Medulla oblongata (tissue), 1 donor: ENCODE data around the gene SPATA21.
A peak's percentile ranks its signal among the peaks of the same experiment; 100 is the strongest.
"Not testable (repeated sequence)": the region's sequence is repeated elsewhere in the genome, so short reads cannot be mapped to it uniquely, and the experiment has no call there.

Source experiments
- DNase-seq: peaks from one replicate; pipeline ENCODE4 v3.0.0-alpha.2; 2015; ENCODE audit errors: extremely low spot score

Gene SPATA21

GRCh38 chr1:16436946-16437474 lies at the start of gene SPATA21:
SPATA21 (minus strand) TSS chr1:16437424; CDS start chr1:16431371, 6,053 bp downstream.
- DNase-seq = no peak

- DNase-seq = not testable (repeated sequence)
Measured at GRCh38 chr1:16487011-16487410, 49.8 kb upstream of the SPATA21 start.

GRCh38 chr1:16486316-16486715 lies 49.1 kb upstream of the SPATA21 start:
- DNase-seq = not testable (repeated sequence)

- no peak for DNase-seq
Measured at GRCh38 chr1:16484931-16485330, 47.7 kb upstream of the SPATA21 start.

DNA sequence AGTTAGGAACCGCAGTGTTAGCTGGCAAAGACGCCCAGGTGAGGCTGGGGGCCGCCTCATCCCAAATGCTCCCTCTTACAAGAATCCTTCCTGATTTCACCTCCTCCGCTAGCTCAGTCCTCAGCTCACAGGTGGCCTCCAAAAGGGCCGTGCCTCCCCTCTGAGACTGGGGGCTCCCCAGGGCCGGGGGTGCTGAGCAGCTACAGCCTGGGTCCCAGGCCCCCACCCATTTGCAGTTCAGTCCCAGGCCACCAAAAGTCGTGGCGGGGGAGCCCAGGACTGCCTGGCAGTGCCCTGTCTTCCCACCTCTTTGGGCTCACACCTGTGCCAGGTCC lies 47.2 kb upstream of the SPATA21 start:
- no peak for DNase-seq

DNA sequence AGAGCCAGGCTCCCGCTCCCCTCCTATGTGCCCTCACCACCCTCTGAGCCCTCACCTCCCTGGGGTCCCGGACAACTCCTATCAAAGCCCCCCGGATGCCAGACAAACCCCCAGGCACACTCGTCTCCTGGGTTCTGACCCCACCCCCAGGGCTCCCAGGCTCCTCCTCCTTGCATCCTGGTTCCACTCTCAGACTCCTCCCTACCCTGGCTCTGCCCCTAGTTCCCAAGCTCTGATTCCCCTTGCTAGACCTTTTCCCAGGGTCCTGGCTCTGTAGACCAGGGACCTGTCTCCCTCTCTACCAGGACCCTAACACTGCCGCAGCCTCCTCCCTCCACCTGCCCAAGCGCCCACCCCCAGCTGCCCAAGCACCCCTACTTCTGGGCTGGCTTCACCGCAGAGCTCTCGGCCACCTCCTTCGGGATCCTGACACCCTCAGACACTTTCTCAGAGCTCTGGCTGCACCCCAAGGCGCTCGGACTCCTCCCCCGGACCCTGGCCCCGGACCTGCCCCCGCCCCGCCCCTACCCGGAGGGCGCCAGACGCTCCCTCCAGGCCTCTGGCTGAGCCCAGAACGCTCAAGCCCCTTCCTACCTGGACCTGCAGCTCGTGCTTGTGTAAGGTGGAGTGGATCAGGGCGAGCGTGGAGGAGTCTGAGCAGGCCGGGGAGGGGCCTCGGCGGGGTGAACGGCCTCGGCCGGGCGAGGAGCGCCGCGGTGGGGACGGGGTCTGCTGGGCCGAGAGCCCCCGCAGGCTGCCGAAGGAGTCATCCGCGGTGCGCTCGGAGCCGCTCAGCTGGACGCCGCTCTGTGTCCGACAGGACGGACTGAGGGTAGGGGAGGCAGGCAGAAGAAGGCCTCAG lies 46.6 kb upstream of the SPATA21 start:
- not testable (repeated sequence) for DNase-seq

GRCh38 chr1:16483146-16483545 lies 45.9 kb upstream of the SPATA21 start:
- not testable (repeated sequence) for DNase-seq

GRCh38 chr1:16478091-16478490 lies 40.9 kb upstream of the SPATA21 start:
- DNase-seq = no peak

DNA sequence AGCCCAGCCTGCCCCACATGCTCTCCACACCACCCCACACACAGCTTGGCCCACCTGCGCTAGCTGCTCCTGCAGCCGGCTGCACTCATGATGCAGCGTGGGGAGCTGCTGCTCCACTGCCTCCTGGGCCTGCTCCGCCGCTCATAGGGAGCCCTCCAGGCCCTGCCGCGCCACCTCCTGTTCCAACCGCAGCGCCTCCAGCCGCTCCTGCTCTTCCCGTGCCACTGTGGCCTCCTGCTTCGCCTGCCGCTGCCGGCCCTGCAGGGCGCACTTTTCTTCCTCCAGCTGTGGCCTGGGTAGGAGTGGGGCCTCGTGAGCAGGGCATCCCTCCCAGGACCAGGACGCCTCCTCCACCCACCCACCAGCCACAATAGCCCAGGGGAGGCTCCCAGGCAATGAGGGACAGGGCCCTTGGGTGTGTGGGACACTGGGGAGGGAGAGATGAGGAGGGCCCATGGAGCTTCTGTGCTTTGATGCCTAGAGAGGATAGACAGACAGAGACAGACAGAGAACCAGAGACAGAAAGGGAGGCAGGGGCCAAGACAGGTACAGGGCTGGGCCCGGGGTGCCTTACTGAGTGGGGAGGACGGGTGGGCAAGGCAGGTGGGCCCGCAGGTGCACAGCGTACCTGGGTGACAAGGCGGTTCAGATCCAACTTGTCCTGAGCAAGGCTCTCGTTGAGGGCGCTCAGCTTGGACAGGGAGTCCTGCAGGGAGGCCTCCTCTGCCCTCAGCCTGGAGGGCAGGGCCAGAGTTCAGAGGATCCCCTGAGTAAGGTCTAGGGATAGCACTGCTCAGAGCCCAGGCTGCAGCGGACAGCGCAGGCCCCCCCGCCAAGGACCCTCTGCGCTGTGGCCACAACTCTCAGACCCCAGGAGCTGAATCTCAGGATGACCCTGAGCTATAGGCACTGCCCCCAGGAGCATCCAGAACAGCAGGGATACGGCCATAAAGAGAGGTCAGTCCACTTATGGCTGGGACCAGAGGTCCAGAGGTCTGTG lies 38.8 kb upstream of the SPATA21 start:
- not testable (repeated sequence) for DNase-seq

DNA sequence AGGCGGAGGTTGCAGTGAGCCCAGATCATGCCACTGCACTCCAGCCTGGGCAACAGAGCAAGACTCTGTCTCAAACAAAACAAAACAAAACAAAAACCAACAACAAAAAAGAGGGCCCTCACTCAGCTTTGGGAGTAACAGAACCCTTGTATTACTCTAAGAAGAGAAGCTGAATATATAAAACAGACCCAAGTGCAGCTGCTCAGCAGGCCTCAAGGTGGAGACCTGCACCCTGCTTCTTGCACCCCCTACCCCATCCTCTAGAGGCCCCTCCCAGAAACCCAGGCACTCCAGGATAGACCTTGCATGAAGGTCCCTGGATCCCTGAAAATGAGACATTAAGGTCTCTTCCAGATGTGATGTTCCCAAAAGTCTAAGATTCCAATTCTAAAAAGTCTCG lies 37.7 kb upstream of the SPATA21 start:
- not testable (repeated sequence) for DNase-seq

GRCh38 chr1:16474166-16474800 lies 37.1 kb upstream of the SPATA21 start:
- no peak for DNase-seq

GRCh38 chr1:16468558-16468957 lies 31.3 kb upstream of the SPATA21 start:
- DNase-seq = no peak

DNA sequence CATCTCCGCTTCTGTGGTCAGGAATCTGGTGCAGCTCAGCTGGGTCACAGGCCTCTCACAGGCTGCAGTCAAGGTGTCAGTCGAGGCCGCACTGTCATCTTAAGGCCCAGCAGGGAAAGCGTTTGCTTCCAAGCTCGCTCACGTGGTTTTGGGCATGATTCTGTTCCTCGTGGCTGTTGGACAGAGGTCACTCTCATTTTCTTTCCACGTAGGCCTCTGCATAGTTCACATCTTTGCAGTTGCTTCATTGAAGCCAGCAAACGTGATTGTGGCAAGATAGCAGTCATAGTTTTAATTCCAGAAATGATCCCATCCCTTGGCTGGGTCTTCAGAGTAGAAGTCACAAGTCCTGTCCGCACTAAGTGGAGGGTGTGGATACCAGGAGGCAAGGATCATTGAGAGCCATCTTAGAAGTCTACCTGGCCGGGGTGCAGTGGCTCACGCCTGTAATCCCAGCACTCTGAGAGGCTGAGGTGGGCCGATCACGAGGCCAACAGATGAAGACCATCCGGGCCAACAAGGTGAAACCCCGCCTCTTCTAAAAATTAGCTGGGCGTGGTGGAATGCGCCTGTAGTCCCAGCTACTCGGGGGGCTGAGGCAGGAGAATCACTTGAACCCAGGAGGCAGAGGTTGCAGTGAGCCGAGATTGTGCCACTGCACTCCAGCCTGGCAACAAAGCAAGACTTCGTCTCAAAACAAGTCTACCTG lies 27.8 kb upstream of the SPATA21 start:
- no peak for DNase-seq

DNA sequence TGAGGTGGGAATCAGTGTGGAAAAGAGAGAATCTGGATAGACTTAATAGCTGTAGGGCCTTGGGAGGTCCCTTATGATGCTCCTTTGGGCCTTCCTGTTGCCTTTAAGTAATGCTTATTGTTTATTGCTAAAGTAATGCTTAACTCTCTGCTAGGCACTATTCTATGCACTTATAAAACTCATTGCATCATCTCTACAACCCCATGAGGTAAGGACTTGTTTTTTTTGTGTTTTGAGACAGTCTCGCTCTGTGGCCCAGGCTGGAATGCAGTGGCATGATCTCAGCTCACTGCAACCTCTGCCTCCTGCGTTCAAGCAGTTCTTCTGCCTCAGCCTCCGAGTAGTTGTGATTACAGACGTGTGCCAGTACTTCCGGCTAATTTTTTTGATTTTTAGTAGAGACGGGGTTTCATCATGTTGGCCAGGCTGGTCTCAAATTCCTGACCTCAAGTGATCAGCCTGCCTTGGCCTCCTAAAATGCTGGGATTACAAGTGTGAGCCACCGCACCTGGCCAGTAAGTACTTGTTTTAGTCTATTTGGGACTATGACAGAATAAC lies 25.6 kb upstream of the SPATA21 start:
- DNase-seq = no peak

DNA sequence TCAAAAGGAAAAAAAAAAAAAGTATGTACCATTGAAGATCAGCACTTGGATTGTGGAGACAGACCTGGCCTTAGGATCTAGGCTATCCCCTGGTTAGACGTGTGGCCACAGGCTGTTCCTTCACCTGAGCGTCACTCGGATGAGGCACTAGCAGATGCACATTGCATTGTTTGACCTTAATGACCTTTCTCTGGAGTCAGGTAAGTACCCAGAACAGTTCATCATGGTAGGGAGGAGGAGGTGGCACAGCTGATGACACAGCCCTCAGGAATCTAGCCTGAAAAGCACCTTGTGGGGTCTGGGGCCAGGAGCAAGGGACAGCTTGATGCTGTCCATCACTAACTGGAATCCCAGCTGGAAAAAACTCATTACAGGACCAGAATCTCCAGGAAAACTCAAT lies 24.5 kb upstream of the SPATA21 start:
- DNase-seq = no peak

- DNase-seq = peak; percentile 67
Measured at GRCh38 chr1:16459352-16459925, 22.2 kb upstream of the SPATA21 start.

- DNase-seq = peak; percentile 74
Measured at GRCh38 chr1:16458831-16459230, 21.6 kb upstream of the SPATA21 start.

GRCh38 chr1:16456151-16456550 lies 18.9 kb upstream of the SPATA21 start:
- DNase-seq = not testable (repeated sequence)

DNA sequence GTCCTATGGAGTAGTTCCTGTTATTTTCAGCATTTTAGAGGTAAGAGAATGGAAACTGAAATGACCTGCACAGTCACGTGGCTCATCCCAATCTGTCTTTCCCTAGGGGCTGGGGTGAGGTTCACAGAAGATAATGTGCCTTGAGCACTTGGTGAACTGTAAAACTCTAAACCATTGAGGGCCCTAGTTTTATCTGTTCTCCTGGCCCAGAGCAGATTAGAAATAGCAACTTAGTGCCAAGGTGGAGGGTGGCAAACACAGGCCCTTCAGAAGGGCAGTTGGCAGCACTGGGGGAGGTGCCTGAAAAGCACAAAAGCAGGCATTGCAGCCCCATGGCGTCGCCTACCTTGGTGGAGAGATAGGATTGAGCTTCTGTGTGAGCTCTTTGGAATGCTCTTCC lies 17.7 kb upstream of the SPATA21 start:
- DNase-seq = not testable (repeated sequence)

GRCh38 chr1:16451841-16452528 lies 14.8 kb upstream of the SPATA21 start:
- DNase-seq = no peak
